Vagina (tissue), 2 donors: Measurements from ENCODE around the gene HSPB1. TPM values are rescaled to one million over a fixed set of nuclear protein-coding genes. Genes with fewer than 3 reads are reported as not detected.

Experiments
- DNase-seq, 2 donors: peaks; one replicate each; pipeline ENCODE4 v3.0.0-alpha.2; 2017; ENCODE audit errors: extremely low spot score in 2 of 2
- H3K27ac ChIP-seq: fragments of 200-600 bp; sonication (generic); one replicate; pipeline ENCODE4 v1.5.1; 2019
- H3K27me3 ChIP-seq: fragments of 200-600 bp; sonication (generic); one replicate; pipeline ENCODE4 v1.5.1; 2019
- H3K36me3 ChIP-seq, 2 donors: fragments of 200-600 bp; sonication (generic); one replicate each; pipeline ENCODE4 v1.5.1; 2017 to 2019
- H3K4me1 ChIP-seq: fragments of 200-600 bp; sonication (generic); one replicate; pipeline ENCODE4 v1.5.1; 2019
- H3K4me3 ChIP-seq, 2 donors: fragments of 200-600 bp; sonication (generic); 1 replicate in 1 of 2; 2 replicates in 1 of 2; pipeline ENCODE4 v1.5.1; 2016 to 2019
- H3K9me3 ChIP-seq: fragments of 200-600 bp; sonication (generic); one replicate; pipeline ENCODE4 v1.5.1; 2019
- CTCF ChIP-seq, 3 experiments: fragments of 450-650 bp in 2 of 3; fragments of 200-600 bp in 1 of 3; sonication (generic) in 1 of 3; IDR thresholded peaks; one replicate each; pipeline ENCODE4 v1.5.1; 2017 to 2019; ENCODE audit warnings: antibody characterized with exemption in 3 of 3, mild to moderate bottlenecking in 2 of 3, moderate library complexity in 2 of 3
- POLR2A ChIP-seq, 2 donors: fragments of 450-650 bp; IDR thresholded peaks; one replicate each; pipeline ENCODE4 v1.6.1; 2017; ENCODE audit warnings: antibody characterized with exemption in 2 of 2, mild to moderate bottlenecking in 2 of 2, moderate library complexity in 2 of 2
- POLR2AphosphoS5 ChIP-seq, 2 donors: sonication (generic); formaldehyde crosslinking; IDR thresholded peaks; one replicate each; pipeline ENCODE4 v1.9.0; 2017; ENCODE audit warnings: antibody characterized with exemption in 2 of 2, mild to moderate bottlenecking in 2 of 2, low read depth in 1 of 2; ENCODE audit not compliant: insufficient read depth in 1 of 2
- intact Hi-C: fragments of 100-400 bp; cut with DNase I; formaldehyde crosslinking; loops from one replicate; pipeline ENCODE4 v1.15.1; 2023
- total RNA-seq: library from RNA; depleted of rRNA; stranded (reverse); fragments of >200 nt; gene quantifications from one replicate; pipeline ENCODE4 v1.2.3, GENCODE V29; 2016

The HSPB1 gene
- total RNA-seq, 1 donor from 2014 or later, result 3,606 TPM

DNA sequence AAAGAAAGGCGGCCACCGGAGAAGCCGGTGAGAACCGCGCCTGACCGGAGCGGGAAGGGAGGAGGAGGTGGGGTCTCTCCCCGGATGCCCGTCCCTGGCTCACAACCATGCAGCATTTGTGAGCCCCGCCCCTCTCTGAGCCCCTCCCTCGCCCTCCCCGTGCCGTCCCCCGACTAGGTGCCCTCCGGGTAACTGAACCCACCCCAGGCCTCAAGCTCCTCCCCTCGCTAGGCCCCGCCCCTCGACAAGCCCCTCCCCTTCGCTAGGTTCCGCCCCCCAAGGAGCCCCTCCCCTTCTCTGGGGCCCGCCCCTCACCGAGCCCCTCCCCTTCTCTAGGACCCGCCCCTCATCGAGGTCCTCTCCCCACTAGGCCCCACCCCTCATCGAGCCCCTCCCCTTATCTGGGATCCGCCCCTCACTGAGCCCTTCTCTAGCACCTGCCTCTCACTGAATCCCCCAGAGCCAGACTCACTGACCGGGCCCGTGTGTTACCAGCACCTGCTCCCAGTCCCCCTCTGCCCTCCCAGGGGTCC, 42.2 kb upstream of the HSPB1 start:
- intact Hi-C loops, result no loop called here
- Histone ChIP-seq H3K27ac (no peak overlapping the region), H3K36me3 (no peaks in the 10 kb centered on the region), H3K27me3 (peaks cover 4% of the 10 kb centered on the region), H3K9me3 (no peaks in the 10 kb centered on the region), H3K4me1 (peaks cover 12% of the 10 kb centered on the region), H3K4me3 (peak overlapping the region; percentile 7 to 21)
- no peak for DNase-seq
- no peak for TF ChIP-seq POLR2AphosphoS5 (IDR thresholded peaks at IDR 0.05; ENCODE audit: insufficient read depth in 1 of 2, low read depth in 1 of 2)
- TF ChIP-seq POLR2A (IDR thresholded peaks at IDR 0.05), result no peak
- TF ChIP-seq CTCF (IDR thresholded peaks at IDR 0.05), result no peak

DNA sequence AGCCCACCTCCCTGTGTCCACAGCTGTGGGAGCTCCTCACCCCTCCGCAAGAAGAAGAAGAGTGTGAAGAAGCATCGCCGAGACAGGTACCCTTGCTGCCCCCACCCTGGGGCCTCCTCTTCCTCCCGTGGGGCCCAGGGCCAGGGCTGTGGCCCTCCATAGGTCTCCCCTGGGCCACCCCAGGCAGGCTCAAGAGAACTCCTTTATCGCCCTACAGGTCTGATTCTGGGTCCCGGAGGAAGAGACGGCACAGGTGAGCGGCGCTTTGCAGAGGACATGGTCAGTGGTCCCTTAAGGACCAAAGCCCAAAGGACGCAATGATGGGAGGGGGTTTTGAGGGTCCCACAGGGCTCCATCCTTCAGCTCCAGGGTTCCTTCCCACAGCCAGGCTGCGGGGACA, 41.1 kb upstream of the HSPB1 start:
- Histone ChIP-seq H3K27me3 (peaks cover 4% of the 10 kb centered on the region), H3K9me3 (no peaks in the 10 kb centered on the region), H3K4me1 (peaks cover 12% of the 10 kb centered on the region), H3K4me3 (no peak overlapping the region), H3K36me3 (no peaks in the 10 kb centered on the region), H3K27ac (no peak overlapping the region)
- intact Hi-C loops, result no loop called here
- no peak for DNase-seq
- TF ChIP-seq POLR2A (IDR thresholded peaks at IDR 0.05) (no peak), POLR2AphosphoS5 (IDR thresholded peaks at IDR 0.05; ENCODE audit: insufficient read depth in 1 of 2, low read depth in 1 of 2) (no peak), CTCF (IDR thresholded peaks at IDR 0.05) (no peak)

DNA sequence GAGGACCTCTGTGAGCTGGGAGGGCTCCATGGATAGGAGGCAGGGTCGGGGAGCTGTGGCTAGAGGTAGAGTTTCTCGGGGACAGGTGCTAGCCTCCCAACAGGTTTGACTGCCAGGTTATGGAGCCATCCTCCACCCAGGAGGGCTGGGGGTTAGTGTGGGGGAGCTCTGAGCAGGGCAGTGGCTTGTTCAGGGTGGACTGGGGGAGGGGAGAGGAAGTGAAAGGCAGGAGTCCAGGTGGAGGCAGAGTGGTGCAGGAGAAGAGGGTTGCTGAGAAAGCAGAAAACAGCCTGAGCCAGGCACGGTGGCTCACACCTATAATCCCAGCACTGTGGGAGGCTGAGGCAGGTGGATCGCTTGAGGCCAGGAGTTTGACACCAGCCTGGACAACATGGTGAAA, 40.5 kb upstream of the HSPB1 start:
- Histone ChIP-seq H3K4me1 (peaks cover 15% of the 10 kb centered on the region), H3K27ac (no peak overlapping the region), H3K36me3 (no peaks in the 10 kb centered on the region), H3K27me3 (peaks cover 4% of the 10 kb centered on the region), H3K9me3 (no peaks in the 10 kb centered on the region), H3K4me3 (no peak overlapping the region)
- no peak for TF ChIP-seq CTCF (IDR thresholded peaks at IDR 0.05)
- no peak for TF ChIP-seq POLR2AphosphoS5 (IDR thresholded peaks at IDR 0.05; ENCODE audit: insufficient read depth in 1 of 2, low read depth in 1 of 2)
- TF ChIP-seq POLR2A (IDR thresholded peaks at IDR 0.05), result no peak
- DNase-seq, result no peak
- intact Hi-C loops, result no loop called here

GRCh38 chr7:76262683-76263402, 39.6 kb upstream of the HSPB1 start:
- intact Hi-C loops, result no loop called here
- H3K27me3 ChIP-seq, result peaks cover 4% of the 10 kb centered on the region
- no peak overlapping the region for H3K4me3 ChIP-seq
- no peaks in the 10 kb centered on the region for H3K36me3 ChIP-seq
- DNase-seq, result no peak
- no peak overlapping the region for H3K27ac ChIP-seq
- TF ChIP-seq POLR2A (IDR thresholded peaks at IDR 0.05) (no peak), CTCF (IDR thresholded peaks at IDR 0.05) (peak; percentile 17 to 39 (median 35))
- H3K9me3 ChIP-seq, result no peaks in the 10 kb centered on the region
- peaks cover 24% of the 10 kb centered on the region for H3K4me1 ChIP-seq

DNA sequence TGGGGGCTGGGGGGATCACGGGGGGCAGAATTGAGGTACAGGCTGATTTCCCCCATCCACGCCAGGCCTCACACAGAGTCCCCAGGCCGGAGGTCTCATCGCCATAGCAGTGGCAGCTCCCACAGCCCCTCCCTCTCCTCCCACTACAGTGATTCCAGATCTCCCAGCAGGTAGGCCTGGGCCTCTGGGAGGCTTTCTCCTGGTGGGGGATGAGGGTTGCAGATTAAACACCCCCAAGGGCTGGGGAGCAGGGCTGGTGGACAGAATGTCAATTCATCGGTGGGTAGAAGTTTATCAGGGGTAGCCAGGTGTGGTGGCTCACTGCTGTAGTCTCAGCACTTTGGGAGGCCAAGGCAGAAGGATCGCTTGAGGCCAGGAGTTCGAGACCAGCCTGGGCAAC, 37.2 kb upstream of the HSPB1 start:
- H3K36me3 ChIP-seq, result no peaks in the 10 kb centered on the region
- H3K27ac ChIP-seq, result no peak overlapping the region
- DNase-seq, result no peak
- peaks cover 2% of the 10 kb centered on the region for H3K27me3 ChIP-seq
- TF ChIP-seq CTCF (IDR thresholded peaks at IDR 0.05) (no peak), POLR2AphosphoS5 (IDR thresholded peaks at IDR 0.05; ENCODE audit: insufficient read depth in 1 of 2, low read depth in 1 of 2) (no peak), POLR2A (IDR thresholded peaks at IDR 0.05) (no peak)
- H3K9me3 ChIP-seq, result no peaks in the 10 kb centered on the region
- H3K4me1 ChIP-seq, result peaks cover 20% of the 10 kb centered on the region
- intact Hi-C loops, result no loop called here
- H3K4me3 ChIP-seq, result no peak overlapping the region
